AG10803 (cell line): Measurements from ENCODE around the gene RECQL5.

Source experiments
- DNase-seq: peaks from one replicate; pipeline ENCODE4 v3.0.0; 2010; ENCODE audit warnings: low read depth
- H3K4me3 ChIP-seq: 2 replicates; pipeline ENCODE4 v1.5.1; 2011; ENCODE audit warnings: mild to moderate bottlenecking, low read length, control low read depth
- CTCF ChIP-seq: conservative IDR thresholded peaks from 2 replicates; pipeline ENCODE4 v1.5.1; 2011; ENCODE audit warnings: mild to moderate bottlenecking, low read length, control low read depth, inconsistent platforms

RECQL5 gene

GRCh38 chr17:75664099-75664549 lies 2.8 kb downstream of the RECQL5 start:
- no peak overlapping the region for H3K4me3 ChIP-seq
- TF ChIP-seq CTCF, result no peak
- DNase-seq, result no peak

- no peak for DNase-seq
- no peak for TF ChIP-seq CTCF
- H3K4me3 ChIP-seq, result no peak overlapping the region
Measured at GRCh38 chr17:75662511-75662910, 4.4 kb downstream of the RECQL5 start.

- no peak for DNase-seq
- TF ChIP-seq CTCF, result no peak
- no peak overlapping the region for H3K4me3 ChIP-seq
Measured at GRCh38 chr17:75661531-75661930, 5.4 kb downstream of the RECQL5 start.

- no peak for DNase-seq
- no peak overlapping the region for H3K4me3 ChIP-seq
- no peak for TF ChIP-seq CTCF
Measured at GRCh38 chr17:75658237-75658636, 8.7 kb downstream of the RECQL5 start.

GRCh38 chr17:75654176-75654575 lies 12.8 kb downstream of the RECQL5 start:
- TF ChIP-seq CTCF, result peak; percentile 34
- no peak for DNase-seq
- H3K4me3 ChIP-seq, result no peak overlapping the region

GRCh38 chr17:75652934-75653549 lies 13.9 kb downstream of the RECQL5 start:
- DNase-seq, result no peak
- peak; percentile 70 for TF ChIP-seq CTCF
- no peak overlapping the region for H3K4me3 ChIP-seq

GRCh38 chr17:75652341-75652740 lies 14.6 kb downstream of the RECQL5 start:
- H3K4me3 ChIP-seq, result no peak overlapping the region

More at GRCh38 chr17:75652341-75652740, 14.6 kb downstream of the RECQL5 start:
- no peak for DNase-seq
- no peak for TF ChIP-seq CTCF
